HEK293 (cell line): Measurements from ENCODE around the gene ATF2.

Source experiments
- CTCF ChIA-PET: fragments of 350-600 bp; formaldehyde crosslinking; extraction: SDS; loops from one replicate; lab custom pipeline; 2021; ENCODE audit warnings: antibody characterized with exemption; lab: Yijun Ruan, JAX
- POLR2A ChIA-PET: fragments of 300-600 bp; formaldehyde crosslinking; extraction: SDS; loops from one replicate; lab custom pipeline; 2020; ENCODE audit warnings: antibody characterized with exemption, inconsistent platforms; lab: Yijun Ruan, JAX
- H3K27ac ChIP-seq: fragments of 200-500 bp; sonication (Bioruptor generic); 2 replicates; pipeline ENCODE4 v1.5.1; 2014; ENCODE audit warnings: low read depth, low read length, control low read depth, inconsistent platforms; ENCODE audit errors: extremely low read depth
- H3K36me3 ChIP-seq, 2 experiments: fragments of 200-500 bp in 1 of 2; sonication (Bioruptor generic) in 1 of 2; 1 replicate in 1 of 2; 2 replicates in 1 of 2; pipeline ENCODE4 v1.5.1; 2014 to 2017; ENCODE audit warnings: inconsistent platforms in 2 of 2, low read length in 2 of 2; ENCODE audit not compliant: control insufficient read depth in 2 of 2, insufficient read depth in 1 of 2
- H3K4me1 ChIP-seq: fragments of 200-500 bp; sonication (Bioruptor generic); 2 replicates; pipeline ENCODE4 v1.5.1; 2014; ENCODE audit warnings: mild to moderate bottlenecking, low read length, inconsistent platforms; ENCODE audit not compliant: control insufficient read depth, insufficient read depth
- H3K4me3 ChIP-seq: 2 replicates; pipeline ENCODE4 v1.5.1; 2011; ENCODE audit warnings: low read depth, mild to moderate bottlenecking, control low read depth, low read length, moderate library complexity
- H3K9me3 ChIP-seq: fragments of 200-500 bp; sonication (Bioruptor generic); 2 replicates; pipeline ENCODE4 v1.5.1; 2014; ENCODE audit warnings: low read depth, low read length, inconsistent platforms; ENCODE audit not compliant: control insufficient read depth, insufficient read depth
- AEBP2 ChIP-seq: fragments of 450-650 bp; formaldehyde crosslinking; IDR thresholded peaks from 2 replicates; pipeline ENCODE4 v1.5.1; 2016; ENCODE audit warnings: missing biosample characterization, missing genetic modification characterization, borderline replicate concordance
- REPIN1 ChIP-seq: fragments of 450-650 bp; formaldehyde crosslinking; IDR thresholded peaks from 2 replicates; pipeline ENCODE4 v1.5.1; 2017; ENCODE audit warnings: missing biosample characterization, missing genetic modification characterization, low read depth
- REST ChIP-seq: fragments of 450-650 bp; formaldehyde crosslinking; IDR thresholded peaks from 2 replicates; pipeline ENCODE4 v1.5.1; 2016; ENCODE audit warnings: missing biosample characterization, missing genetic modification characterization
- ZBTB10 ChIP-seq: fragments of 450-650 bp; formaldehyde crosslinking; IDR thresholded peaks from 2 replicates; pipeline ENCODE4 v1.5.1; 2016; ENCODE audit warnings: missing biosample characterization, missing genetic modification characterization
- ZBTB11 ChIP-seq: fragments of 450-650 bp; formaldehyde crosslinking; conservative IDR thresholded peaks from 2 replicates; pipeline ENCODE4 v1.5.1; 2016; ENCODE audit warnings: low read depth, missing biosample characterization, missing genetic modification characterization
- ZBTB8A ChIP-seq: fragments of 450-650 bp; formaldehyde crosslinking; IDR thresholded peaks from 2 replicates; pipeline ENCODE4 v1.5.1; 2016; ENCODE audit warnings: missing biosample characterization, missing genetic modification characterization
- ZFHX2 ChIP-seq: fragments of 450-650 bp; formaldehyde crosslinking; conservative IDR thresholded peaks from 2 replicates; pipeline ENCODE4 v1.5.1; 2016; ENCODE audit warnings: missing biosample characterization, missing genetic modification characterization
- ZNF10 ChIP-seq: fragments of 450-650 bp; formaldehyde crosslinking; IDR thresholded peaks from 2 replicates; pipeline ENCODE4 v1.5.1; 2017; ENCODE audit warnings: missing biosample characterization, missing genetic modification characterization
- ZNF132 ChIP-seq: fragments of 450-650 bp; formaldehyde crosslinking; IDR thresholded peaks from 2 replicates; pipeline ENCODE4 v1.5.1; 2017; ENCODE audit warnings: missing biosample characterization, missing genetic modification characterization, borderline replicate concordance
- ZNF280D ChIP-seq: fragments of 450-650 bp; formaldehyde crosslinking; IDR thresholded peaks from 2 replicates; pipeline ENCODE4 v1.5.1; 2016; ENCODE audit warnings: missing biosample characterization, missing genetic modification characterization
- ZNF341 ChIP-seq: fragments of 450-650 bp; formaldehyde crosslinking; IDR thresholded peaks from 2 replicates; pipeline ENCODE4; 2016; ENCODE audit warnings: low read depth, missing biosample characterization, missing genetic modification characterization
- ZNF354C ChIP-seq: fragments of 450-650 bp; formaldehyde crosslinking; IDR thresholded peaks from 2 replicates; pipeline ENCODE4 v1.5.1; 2016; ENCODE audit warnings: missing biosample characterization, missing genetic modification characterization, low read depth, borderline replicate concordance
- ZNF544 ChIP-seq: fragments of 450-650 bp; formaldehyde crosslinking; IDR thresholded peaks from 2 replicates; pipeline ENCODE4 v1.5.0; 2017; ENCODE audit warnings: missing biosample characterization, missing genetic modification characterization
- ZNF548 ChIP-seq: fragments of 450-650 bp; formaldehyde crosslinking; IDR thresholded peaks from 2 replicates; pipeline ENCODE4 v1.5.1; 2016; ENCODE audit warnings: missing biosample characterization, missing genetic modification characterization
- ZNF580 ChIP-seq: fragments of 450-650 bp; formaldehyde crosslinking; IDR thresholded peaks from 2 replicates; pipeline ENCODE4 v1.5.1; 2016; ENCODE audit warnings: missing biosample characterization, missing genetic modification characterization
- ZNF629 ChIP-seq: fragments of 450-650 bp; formaldehyde crosslinking; IDR thresholded peaks from 2 replicates; pipeline ENCODE4 v1.5.1; 2017; ENCODE audit warnings: missing biosample characterization, missing genetic modification characterization
- ZNF645 ChIP-seq: fragments of 450-650 bp; formaldehyde crosslinking; IDR thresholded peaks from 2 replicates; pipeline ENCODE4; 2016; ENCODE audit warnings: missing biosample characterization, missing genetic modification characterization
- ZSCAN30 ChIP-seq: fragments of 450-650 bp; IDR thresholded peaks from 2 replicates; pipeline ENCODE4 v1.5.1; 2018; ENCODE audit warnings: missing biosample characterization, mild to moderate bottlenecking, missing genetic modification characterization, moderate library complexity
- ZSCAN4 ChIP-seq: fragments of 450-650 bp; formaldehyde crosslinking; IDR thresholded peaks from 2 replicates; pipeline ENCODE4 v1.5.1; 2017; ENCODE audit warnings: missing biosample characterization, missing genetic modification characterization

ATF2 gene

GRCh38 chr2:175068534-175068933, 99.5 kb downstream of the ATF2 start:
- ChIA-PET POLR2A (no interaction called here), CTCF (interaction anchor here (0.8 kb wide), 1 partner anchor 78 kb away, joined by 3 read pairs; no protein-coding TSS in a partner anchor)

More at GRCh38 chr2:175068534-175068933, 99.5 kb downstream of the ATF2 start:
- Histone ChIP-seq H3K27ac (no peak overlapping the region), H3K4me1 (no peaks in the 10 kb centered on the region), H3K9me3 (no peaks in the 10 kb centered on the region), H3K36me3 (peaks cover 0 to 28% of the 10 kb centered on the region in 2 experiments; a peak in 2 of 3 replicates), H3K4me3 (no peak overlapping the region)
- TF ChIP-seq AEBP2 (tag by site-specific recombination): no peak
- TF ChIP-seq ZNF280D (tag by site-specific recombination): no peak
- TF ChIP-seq ZBTB11 (tag by site-specific recombination): no peak
- TF ChIP-seq ZNF629 (tag by site-specific recombination): no peak
- TF ChIP-seq ZBTB10 (tag by site-specific recombination): no peak
- no peak for TF ChIP-seq ZSCAN30 (tag by site-specific recombination)
- TF ChIP-seq REST (tag by site-specific recombination): no peak
- no peak for TF ChIP-seq ZNF10 (tag by site-specific recombination)
- no peak for TF ChIP-seq ZNF548 (tag by site-specific recombination)
- TF ChIP-seq ZNF132 (tag by site-specific recombination): no peak
- TF ChIP-seq ZNF354C: no peak
- TF ChIP-seq ZNF580 (tag by site-specific recombination): no peak
- TF ChIP-seq ZFHX2: no peak
- no peak for TF ChIP-seq ZBTB8A (tag by site-specific recombination)
- TF ChIP-seq ZSCAN4: no peak
- no peak for TF ChIP-seq ZNF544 (tag by site-specific recombination)
- no peak for TF ChIP-seq REPIN1 (tag by site-specific recombination)
- TF ChIP-seq ZNF645: no peak
- no peak for TF ChIP-seq ZNF341 (tag by site-specific recombination)
